Putamen (tissue), 1 donor: ENCODE data around the gene RRH.
"Not testable (repeated sequence)": the region's sequence is repeated elsewhere in the genome, so short reads cannot be mapped to it uniquely, and the experiment has no call there.

ENCODE experiments used
- DNase-seq: peaks from one replicate; pipeline ENCODE4 v3.0.0-alpha.2; 2016; ENCODE audit warnings: low spot score

The RRH gene, protein sequence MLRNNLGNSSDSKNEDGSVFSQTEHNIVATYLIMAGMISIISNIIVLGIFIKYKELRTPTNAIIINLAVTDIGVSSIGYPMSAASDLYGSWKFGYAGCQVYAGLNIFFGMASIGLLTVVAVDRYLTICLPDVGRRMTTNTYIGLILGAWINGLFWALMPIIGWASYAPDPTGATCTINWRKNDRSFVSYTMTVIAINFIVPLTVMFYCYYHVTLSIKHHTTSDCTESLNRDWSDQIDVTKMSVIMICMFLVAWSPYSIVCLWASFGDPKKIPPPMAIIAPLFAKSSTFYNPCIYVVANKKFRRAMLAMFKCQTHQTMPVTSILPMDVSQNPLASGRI

DNA sequence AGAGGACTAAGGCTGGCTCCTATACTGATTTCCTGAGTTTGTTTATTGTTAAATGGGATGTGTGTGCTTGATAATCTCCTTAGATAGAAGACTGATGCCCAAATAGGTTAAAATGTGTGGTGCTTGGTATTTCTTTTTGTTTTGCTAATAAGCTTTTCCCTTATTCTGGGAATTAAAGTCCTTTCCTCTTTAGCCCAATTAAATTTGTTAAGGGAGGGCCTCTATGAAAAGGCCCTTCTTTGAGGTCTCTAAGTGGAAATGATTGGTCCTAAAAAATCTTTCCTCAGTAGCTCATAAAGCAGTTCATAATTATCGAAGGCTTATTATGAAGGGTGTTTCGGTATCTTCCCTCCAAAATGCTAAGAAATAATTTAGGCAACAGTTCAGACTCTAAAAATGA is at the start of gene RRH:
TSS of gene RRH (plus strand) at position 301 of the 400 bp plus-strand sequence. CDS start at position 357, 56 bp downstream.
- no peak for DNase-seq

DNA sequence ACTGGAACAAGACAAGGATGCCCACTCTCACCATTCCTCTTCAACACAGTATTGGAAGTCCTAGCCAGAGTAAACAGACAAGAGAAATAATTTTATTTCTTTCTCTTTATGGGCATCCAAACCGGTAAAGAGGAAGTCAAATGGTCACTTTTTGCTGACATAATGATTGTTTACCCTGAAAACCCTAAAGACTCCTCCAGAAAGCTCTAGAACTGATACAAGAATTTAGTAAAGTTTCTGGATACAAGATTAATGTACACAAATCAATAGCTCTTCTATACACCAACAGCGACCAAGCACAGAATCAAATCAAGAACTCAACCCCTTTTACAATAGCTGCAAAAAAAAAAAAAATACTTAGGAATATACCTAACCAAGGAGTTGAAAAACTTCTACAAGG is 45.7 kb upstream of the RRH start:
- not testable (repeated sequence) for DNase-seq

DNA sequence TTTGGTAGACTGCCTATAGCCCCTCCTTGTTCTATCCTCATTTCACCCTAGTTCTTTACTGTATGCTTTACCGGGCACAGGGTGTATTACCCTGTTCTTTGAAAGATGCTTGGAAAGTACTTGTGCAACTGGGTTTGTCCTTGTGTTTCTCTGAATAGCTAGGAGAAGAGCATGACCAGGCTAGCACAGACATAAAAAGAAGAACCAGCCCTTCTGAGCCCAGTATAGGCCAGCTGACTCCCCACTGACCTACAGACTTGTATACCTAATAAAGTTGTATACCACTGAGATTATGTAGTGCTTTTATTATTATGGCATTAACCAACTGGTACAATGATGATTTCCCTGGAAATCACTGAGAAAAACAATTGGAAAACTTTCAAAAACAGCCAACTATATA is 40.9 kb upstream of the RRH start:
- DNase-seq = no peak

DNA sequence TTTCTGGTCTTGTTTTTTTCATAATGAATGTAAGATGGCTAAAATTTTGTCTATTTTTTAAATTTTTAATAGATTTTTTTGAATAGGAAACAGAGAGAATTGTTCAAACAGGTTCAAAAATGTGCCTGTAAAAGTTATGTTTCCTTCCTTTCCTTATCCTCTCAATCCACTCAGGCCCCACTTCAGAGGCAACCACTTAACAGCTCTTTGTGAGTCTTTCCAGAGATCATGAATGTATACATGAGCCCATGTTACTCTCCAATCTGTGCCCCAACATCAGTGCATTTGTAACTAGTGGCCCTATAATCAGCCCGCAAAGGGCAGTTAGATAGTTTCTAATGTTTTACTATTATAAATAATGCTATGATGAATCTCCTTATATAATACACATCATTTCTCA is 40.0 kb upstream of the RRH start:
- no peak for DNase-seq

DNA sequence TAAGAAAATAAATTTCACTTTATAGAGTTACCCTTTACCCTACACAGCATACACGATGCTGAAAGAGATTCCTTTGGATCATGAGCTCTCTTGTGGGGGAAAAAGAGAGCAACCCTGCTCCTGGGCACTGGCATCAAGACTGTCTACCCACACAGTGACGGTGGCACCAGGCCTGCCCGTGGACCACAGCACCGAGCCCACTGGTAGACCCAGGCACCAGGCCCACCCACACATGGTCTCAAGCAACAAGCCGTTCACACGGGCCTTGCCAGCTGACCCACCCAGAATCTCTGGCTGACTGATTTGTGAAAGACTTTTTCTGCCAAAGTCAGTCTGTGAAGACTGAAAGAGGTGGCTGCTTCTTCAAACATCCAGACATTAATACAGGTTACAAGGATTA is 32.7 kb upstream of the RRH start:
- no peak for DNase-seq

DNA sequence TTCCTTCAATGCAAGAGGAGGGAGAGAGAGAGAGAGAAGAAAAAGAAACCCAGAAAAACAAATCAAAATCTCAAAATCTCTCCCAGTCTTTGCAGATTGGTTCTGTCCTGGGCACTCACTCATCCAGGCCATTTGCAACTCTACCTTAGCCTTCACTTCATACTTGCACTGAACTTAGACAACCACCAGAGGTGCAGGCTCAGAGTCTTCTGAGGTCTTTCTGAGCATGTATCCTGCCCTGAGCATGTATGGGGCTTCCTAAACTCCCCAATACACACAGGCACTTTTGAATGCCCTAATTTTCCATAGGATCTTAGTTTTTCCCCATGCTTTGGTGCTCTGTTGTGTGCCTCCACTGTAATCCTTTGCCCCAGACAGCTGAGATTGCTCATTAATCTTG is 28.9 kb upstream of the RRH start:
- DNase-seq = no peak

DNA sequence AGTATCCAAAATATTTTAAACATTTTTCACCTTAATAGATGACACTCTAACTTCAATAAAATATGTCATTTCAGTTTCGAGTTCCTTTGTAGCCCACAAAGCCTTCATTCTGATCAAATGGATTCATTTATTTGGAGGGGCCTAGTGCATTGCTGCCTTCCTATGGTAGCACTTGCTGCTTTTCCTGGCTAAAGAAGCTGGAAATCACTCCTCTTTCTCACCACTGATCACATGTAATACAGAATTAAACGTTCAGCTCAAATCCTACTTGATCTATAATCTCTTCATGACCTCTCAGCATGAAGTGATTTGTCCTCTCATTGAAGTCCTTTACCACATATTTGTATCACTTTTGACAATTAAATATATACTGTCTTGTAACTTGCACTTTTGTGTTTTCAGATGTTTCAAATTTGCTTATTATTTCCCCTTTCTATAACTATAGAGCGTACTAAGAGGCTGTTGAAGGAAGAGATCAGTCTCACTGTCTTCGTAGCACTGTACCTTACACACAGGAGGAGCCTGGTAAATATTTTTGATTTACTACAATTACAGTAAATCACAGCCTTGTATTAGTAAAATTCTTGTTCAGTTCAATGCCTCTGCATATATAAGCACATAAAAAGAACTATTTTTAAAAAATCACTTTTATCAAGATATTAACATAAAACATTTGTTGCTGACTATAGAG is 26.5 kb upstream of the RRH start:
- DNase-seq = no peak

DNA sequence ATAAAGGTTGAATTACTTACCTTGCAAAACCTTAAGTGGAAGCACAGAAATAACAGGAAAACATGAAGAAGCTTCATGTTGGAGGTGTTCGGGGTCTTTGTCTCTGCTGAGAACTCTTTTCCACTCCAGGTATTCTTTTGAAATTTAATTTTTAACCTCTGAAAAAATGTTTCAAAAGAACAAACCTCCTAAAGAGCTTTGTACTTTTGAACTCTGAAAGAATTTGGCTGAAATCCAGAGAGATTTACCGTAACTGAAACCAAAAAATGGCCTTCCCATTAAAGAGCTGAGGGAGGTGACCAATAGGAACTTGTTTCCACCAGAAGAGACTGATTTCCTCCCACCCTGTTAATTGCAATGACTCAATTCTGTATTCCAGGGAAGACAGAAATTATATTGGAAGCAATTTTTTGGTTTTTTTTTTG is 25.9 kb upstream of the RRH start, which contains the start of gene CFI:
TSS of gene CFI (minus strand) at position 105 of the 425 bp plus-strand sequence. CDS start at position 77, 28 bp downstream.
- DNase-seq = no peak

DNA sequence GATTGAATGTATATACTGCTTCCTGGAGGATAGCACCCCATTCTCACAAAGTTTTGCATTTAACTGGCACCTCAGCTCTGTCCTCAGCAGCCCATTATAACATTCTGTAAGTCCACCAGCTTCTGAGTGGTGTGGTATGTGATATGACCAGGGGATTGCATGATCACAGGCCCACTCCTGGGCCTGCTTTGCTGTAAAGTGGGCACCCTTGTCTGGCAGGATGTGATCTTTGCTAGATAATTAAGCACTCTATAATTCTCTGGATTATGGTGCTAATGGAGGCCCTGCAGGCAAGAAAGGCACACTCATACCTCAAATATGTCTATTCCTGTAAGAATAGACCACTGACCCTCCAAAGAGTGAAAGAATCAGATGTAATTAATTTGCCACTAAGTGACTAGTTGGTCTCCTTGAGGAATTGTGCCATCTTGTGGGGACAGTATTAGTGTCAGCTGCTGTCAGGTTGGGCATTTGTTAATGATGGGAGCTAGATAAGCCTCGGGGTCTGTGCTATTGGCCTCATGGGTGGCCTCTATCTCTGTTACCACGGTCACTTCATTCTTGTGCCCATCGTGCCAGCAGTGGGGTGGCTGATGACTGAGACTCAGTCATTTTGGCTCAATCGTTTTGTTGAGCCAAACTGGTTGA is 23.7 kb upstream of the RRH start:
- DNase-seq = no peak

DNA sequence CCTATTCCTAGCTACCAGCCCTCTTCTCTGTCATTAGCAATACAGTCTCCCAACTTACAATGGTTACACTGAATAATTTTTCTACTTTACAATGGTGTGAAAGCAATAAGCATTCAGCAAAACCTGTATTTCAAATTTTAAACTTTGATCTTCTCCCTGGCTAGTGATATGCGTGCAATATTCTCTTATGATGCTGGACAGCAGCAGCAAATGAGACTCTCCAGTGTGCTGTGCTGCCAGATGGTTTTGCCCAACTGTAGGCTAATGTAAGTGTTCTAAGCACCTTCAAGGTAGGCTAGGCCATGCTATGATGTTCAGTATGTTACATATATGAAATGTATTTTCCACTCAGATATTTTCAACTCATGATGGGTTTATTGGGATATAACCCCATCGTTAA is 18.1 kb upstream of the RRH start:
- no peak for DNase-seq

DNA sequence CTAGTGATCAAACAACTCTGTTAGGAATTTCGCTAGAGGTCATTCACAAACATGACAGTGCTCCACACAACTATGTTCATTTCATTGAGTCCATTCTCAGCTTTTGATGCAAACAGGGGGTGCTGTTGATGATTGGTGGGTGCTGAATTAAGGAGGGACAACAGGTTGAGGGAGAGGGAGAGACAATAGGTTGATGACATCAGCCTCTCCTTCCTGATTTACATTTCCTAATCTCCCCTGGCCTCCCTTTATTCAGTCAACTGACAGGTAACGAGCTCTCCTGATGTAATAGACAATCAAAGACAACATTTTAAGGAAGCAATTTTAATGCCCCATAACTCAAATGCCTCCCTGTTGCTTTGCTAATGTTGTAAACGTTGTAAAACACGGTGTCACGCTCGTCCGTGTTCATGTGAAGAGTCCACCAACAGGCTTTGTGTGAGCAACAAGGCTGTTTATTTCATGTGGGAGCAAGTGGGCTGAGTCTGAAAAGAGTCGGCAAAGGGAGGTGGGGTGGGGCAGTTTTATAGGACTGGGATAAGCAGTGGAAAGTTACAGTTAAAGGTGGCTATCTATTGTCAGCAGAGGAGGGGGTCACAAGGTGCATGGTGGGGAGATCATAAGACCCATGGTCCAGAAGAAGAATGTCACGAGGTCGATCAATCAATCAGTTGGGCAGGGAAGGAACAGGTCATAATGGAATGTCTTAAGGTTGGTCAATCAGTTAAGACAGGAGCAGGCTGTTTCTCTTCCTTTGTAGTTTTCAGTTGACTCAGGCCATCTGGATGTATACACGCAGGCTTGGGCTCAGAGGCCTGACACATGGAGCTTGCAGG is 17.0 kb upstream of the RRH start:
- no peak for DNase-seq

DNA sequence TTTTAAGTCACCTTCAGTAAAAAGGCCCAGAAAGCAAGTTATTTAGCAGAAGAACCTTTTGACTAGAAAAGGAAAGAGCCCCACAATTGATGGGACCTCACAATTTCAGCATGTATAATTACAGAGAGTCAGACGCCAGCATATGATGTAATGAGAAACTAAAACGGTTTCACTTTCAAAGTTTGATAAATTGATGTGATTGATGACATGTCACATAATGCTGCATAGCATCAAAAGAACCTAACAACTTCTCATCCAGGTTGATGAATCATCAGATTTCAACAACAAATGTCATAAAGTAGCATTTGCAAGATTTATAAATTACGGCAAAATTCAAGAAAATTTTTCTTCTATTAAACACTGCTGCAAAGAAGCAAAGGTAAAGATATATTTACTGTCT is 16.1 kb upstream of the RRH start:
- no peak for DNase-seq

DNA sequence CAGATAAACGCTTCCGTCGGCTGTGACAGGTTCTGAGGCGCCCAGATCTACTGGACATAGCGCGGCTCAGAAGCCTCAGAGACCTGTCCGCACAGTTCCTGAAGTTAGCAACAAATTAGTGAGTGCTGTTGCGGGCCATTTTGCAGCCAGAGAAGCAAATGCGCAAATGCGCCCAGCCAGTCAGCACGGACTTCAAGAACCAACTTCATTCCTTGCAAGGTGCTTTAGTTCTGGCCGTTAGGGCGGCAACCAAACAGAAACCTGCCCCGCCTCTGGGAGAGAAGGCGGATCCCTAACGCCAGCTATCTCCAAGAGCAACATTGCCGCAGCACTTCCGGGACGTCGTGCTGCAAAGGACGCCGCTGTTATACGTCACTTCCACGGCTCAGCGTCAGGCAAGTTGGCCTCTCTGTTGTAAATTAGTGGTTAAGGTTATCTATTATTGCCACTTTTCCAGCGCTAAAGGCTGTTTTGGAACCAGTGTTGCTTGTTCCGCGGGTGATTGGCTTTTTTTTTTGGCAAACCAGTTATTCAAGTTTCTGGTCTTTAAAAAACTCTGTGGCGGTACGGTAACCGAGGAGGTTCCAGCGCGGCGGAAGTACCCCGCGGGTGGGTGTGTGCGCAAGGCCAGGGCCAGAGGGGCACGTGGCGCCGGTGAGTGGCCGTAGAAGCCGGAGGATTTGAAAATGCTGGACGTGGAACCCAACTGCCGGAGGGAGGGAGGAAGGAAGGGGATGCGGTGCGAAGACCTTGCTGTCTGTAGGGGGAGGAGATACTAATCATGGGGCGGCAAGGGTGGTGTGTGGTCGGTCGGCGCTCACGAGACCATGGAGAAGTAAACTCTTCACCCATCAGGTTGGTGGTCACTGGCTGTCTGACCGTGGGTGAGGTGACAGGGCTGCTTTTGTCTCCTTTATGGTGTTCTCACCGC is 12.4 kb upstream of the RRH start, which contains the start of gene GAR1:
TSS of gene GAR1 (plus strand) at position 612 of the 931 bp plus-strand sequence. CDS start 403 bp downstream, outside the sequence.
- DNase-seq = peak; percentile 91

DNA sequence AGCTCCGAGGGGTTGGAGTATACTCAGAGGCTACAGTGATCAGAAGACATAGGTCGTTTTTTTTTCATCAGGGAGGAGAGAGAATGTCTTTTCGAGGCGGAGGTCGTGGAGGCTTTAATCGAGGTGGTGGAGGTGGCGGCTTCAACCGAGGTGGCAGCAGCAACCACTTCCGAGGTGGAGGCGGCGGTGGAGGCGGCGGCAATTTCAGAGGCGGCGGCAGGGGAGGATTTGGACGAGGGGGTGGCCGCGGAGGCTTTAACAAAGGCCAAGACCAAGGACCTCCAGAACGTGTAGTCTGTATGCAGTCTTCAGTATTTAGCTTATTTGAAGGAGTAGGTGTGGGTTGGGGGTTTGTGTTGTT is 11.7 kb upstream of the RRH start:
- no peak for DNase-seq

DNA sequence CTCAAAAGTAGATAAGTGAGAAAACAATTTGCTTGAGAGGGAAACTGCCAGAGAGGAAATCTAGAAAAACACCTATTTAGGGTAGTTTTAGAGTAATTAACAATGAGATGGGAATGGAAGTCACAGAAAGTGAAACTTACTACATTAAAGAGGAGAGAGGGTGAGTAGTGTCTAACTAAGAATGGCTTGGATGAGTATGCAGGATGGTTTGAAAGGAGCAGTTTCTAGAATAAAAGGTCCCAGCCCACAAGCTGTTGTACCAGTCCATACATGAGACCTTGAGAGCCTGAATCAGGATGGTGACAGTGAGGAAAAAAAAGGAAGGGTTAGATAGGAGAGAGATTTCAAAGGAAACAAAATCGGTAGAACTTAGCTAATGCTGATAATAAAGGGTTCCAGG is 10.9 kb upstream of the RRH start:
- DNase-seq = no peak

DNA sequence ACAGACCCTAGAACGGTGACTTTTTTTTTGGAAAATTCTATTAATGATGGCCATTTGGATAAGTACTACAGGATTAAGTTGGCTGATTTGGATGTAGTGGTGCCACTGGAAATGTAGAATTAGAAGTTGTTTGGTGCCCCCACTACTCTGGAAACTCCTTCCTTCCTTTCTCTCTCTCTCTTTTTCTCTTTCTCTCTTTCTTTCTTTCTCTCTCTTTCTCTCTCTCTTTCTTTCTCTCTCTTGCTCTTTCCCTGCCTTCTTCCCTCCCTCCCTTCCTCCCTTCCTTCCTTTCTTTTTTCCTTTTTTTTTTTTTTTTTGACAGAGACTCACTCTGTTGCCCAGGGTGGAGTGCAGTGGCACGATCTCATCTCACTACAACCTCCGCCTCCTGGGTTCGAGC is 9.5 kb upstream of the RRH start:
- no peak for DNase-seq

DNA sequence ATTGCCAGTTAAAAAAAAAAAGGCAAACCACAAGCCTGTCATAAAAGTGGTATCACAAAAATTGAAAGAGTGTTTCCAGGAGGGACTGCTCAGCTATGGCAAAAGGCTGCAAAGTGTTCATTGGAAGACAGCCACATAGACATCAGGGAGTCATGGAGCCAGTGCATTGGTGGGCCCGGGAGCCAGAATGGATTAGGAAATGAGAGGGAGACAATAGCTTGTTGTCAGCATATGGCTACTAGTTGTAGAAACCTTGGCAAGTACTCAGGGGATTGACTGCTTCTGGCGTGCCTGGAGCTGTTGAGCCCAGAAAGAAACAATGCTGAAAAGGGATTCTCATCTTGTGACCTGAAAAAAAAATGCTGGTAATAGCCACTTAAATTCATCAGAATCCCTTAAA is 7.2 kb upstream of the RRH start:
- DNase-seq = peak; percentile 24

DNA sequence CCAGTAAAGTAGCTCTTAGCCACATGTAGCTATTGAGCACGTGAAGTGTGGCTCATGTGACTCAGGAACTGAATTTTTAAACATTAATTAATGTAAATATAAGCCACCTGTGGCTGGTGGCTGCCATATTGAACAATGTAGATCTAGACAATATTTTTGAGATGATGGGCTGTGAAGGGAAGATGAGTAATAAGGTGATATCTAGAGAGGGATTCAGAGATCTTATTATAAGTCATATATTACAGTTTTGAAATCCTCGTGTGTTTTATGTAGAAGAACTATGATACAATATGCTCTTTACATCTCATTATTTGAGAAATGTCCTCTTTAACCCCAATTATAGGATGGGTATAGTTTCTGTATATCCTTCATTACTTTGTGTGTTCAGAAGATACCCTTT is 6.6 kb upstream of the RRH start:
- no peak for DNase-seq

DNA sequence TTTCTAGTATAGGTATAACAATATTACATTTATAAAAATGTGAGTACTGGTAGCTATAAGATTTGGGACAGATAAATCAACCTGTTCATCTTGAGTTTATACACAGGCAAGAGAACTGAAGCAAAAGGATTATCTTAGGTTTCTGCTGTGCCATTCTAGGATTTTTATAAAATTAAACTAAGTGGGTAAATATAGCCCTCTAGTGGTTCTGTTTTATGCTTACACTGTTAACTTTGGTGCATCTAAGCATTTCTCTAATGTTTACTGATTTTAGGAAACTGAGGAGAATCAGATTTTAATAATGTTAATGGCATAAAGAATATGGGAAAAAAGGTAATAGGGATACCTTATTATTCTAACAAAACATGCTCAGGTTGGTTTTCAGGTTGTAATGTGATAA is 1.1 kb upstream of the RRH start:
- DNase-seq = no peak

DNA sequence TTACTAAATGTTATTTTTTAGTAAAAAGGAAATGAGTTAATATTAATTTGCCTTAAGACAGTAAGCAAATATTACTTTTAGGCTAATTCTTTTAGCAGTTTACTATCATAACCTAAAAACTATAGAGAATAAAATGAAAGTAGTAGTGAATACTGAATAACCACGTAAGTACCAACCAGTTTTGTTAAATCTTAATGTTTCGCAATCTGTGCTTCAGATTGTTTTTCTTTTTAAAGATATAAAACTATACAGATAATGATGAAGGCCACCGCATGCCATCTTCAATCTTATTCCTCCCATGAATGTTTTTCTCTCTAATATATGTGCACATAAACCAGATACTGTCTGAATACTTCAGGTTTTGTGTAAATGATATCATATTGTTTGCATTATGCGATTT is 6.0 kb downstream of the RRH start:
- no peak for DNase-seq

DNA sequence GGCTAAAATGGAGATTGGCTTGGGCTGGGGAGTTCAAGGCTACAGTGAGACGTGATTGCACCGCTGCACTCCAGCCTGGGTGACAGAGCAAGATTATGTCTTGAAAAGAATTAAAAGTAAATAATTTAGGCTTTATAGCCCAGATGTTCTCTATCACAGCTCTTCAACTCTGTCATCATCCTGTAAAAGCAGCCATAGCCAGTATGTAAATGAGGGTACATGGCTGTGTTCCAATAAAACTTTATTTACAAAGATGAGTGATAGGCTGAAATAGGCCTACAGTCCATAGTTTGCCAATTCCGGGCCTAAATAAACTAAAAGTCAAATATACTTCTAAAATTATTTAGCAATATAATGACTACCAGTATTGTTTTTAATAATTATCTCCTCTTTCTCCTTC is 9.2 kb downstream of the RRH start:
- DNase-seq = no peak
